Measurements from ENCODE around the gene CLASP1.

CLASP1 gene

DNA sequence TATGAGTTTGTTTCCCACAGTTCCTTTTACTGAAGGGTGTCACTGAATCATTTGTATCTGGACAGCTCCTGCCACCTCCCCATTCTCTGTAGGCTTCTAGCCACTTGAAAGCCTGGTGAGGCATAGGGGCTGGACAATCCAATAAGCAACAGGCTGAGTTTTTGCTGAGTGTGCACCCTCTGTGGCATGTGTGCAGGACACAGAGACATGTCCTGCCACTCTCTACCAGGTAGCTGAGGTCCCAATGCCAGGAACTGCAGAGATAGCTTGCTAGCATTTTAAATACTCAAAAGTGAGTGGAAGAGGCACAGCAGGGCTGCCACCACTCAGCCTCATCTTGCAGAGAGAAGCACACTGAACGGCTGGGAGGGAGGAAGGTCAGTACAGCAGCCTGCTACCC is 287.0 kb downstream of the CLASP1 start:
- DNase-seq (ENCODE audit: low read depth in 2 of 2) = no peak
- TF ChIP-seq, protein P1, sequence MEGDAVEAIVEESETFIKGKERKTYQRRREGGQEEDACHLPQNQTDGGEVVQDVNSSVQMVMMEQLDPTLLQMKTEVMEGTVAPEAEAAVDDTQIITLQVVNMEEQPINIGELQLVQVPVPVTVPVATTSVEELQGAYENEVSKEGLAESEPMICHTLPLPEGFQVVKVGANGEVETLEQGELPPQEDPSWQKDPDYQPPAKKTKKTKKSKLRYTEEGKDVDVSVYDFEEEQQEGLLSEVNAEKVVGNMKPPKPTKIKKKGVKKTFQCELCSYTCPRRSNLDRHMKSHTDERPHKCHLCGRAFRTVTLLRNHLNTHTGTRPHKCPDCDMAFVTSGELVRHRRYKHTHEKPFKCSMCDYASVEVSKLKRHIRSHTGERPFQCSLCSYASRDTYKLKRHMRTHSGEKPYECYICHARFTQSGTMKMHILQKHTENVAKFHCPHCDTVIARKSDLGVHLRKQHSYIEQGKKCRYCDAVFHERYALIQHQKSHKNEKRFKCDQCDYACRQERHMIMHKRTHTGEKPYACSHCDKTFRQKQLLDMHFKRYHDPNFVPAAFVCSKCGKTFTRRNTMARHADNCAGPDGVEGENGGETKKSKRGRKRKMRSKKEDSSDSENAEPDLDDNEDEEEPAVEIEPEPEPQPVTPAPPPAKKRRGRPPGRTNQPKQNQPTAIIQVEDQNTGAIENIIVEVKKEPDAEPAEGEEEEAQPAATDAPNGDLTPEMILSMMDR (IDR thresholded peaks at IDR 0.05; ENCODE audit: low read depth, low read length) = no peak

DNA sequence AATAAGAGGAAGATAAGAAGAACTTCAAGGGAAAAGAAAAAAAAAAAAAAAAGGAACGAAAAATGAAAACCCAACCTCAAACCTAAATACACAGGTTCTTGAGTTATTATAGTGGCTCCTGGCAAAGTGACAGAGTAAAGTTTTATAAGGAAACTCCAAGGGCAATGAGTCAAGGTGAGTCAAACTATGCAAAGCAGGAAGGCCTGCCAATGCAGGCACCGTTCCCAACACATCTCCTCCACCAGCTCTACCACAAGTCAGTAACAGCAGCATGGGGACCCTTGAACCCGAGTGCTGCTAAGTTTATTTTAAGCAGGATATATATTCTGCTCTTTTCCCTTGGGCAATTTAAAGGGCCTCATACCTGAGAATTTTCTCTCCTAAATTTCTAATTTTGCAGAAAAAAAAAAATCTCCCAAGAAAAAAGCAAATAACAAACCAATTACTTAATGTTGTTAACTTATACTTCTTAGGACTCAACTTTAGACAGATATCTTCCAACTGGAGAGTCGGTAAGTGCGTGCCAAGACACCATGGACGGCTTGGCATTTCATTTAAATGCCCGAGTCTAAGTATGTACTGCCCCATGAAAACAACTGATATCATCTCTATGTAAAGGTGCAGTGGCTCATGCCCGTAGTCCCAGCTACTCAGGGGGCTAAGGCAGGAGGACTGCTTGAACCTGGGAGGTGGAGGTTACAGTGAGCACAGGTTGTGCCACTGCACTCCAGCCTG is 288.5 kb downstream of the CLASP1 start:
- no peak overlapping the region for H3K4me3 ChIP-seq (replicated peaks in 1 of 2; ENCODE audit: low read depth in 2 of 2, low read length in 2 of 2)
- DNase-seq (ENCODE audit: low read depth in 2 of 2) = peak; percentile 51 to 93
- TF ChIP-seq, protein P1 (IDR thresholded peaks at IDR 0.05; ENCODE audit: low read depth, low read length) = no peak

More for the DNA sequence above, 287.0 kb downstream of the CLASP1 start:
- no peak overlapping the region for H3K4me3 ChIP-seq (replicated peaks in 1 of 2; ENCODE audit: low read depth in 2 of 2, low read length in 2 of 2)

DNA sequence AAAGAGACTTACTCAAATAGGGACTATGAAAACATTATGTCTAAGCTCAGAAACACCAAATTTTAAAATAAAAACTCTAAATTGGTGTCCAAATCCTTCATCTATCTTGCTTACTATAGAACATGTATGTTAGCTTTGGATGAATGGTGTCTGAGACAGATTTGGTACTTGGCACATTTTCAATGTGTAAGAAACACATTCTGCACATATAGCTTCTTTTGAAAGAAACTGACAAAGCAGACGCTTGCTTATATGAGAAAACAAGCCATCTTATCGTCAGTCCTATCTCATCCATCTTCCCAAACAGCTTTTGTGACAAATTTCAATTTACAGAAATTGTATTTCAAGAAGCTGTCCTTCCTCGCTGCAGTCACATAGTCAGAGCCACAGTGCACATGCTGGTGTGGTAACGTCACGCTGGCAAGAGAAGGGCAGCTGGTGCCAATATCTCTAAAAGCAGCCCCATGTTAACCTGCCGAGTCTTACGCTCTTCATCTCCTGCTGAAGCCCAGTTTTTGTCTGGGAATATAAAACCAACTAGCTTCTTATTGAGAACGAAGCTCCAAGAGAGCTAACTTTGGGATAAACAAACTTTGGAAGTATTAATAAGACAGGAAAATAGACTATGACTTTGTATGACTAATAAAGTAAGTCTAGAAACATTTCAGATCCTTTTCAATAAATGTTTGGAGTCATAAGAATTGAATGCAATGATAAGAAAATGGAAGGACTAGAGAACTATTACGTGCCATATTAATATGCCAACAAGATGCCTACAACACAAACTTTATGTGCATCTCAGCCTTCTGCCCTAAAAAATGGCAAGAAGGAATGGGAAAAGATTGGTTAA is 289.3 kb downstream of the CLASP1 start:
- TF ChIP-seq, protein P1 (IDR thresholded peaks at IDR 0.05; ENCODE audit: low read depth, low read length) = no peak
- no peak overlapping the region for H3K4me3 ChIP-seq (replicated peaks in 1 of 2; ENCODE audit: low read depth in 2 of 2, low read length in 2 of 2)
- DNase-seq (ENCODE audit: low read depth in 2 of 2) = peak in 1 of 2 donors; percentile 13

DNA sequence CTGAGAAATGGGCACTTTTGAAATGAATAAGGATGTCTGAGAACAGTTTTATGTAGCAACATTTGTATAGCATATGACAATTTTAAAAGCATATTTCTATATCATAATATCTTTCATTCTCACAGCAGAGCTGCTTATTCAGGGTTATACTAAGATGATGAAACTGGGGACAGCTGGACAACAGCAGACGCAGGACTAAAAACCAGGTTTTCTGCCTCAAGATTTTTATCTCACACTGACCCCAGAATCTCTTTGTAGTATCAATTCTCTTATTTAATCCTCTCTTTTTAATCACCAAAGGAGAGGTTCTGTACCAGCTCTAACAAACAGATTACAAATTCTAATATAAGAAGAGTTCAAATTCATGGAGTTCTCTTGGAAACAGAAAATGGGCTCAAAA is 290.1 kb downstream of the CLASP1 start:
- H3K4me3 ChIP-seq (replicated peaks in 1 of 2; ENCODE audit: low read depth in 2 of 2, low read length in 2 of 2) = no peak overlapping the region
- no peak for DNase-seq (ENCODE audit: low read depth in 2 of 2)
- TF ChIP-seq, protein P1 (IDR thresholded peaks at IDR 0.05; ENCODE audit: low read depth, low read length) = no peak

DNA sequence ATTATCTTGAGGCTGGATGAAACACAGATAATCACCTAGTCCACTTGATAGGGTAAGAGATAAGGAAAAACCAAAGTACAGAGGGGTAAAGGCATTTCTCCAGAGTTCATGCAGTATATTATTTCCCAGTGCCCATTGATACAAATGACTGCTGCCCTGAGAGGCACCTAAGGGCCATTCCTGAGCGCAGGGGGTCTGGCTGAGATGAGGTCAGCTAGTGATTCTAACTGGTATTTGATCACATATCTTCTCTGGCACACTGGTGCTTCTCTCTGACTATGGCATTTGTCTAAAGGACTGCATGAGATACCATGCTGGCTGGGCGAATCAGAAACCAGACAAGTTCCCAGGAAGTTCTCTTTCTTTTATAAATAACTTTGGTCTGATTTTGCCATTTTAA is 291.0 kb downstream of the CLASP1 start:
- TF ChIP-seq, protein P1 (IDR thresholded peaks at IDR 0.05; ENCODE audit: low read depth, low read length) = no peak
- no peak for DNase-seq (ENCODE audit: low read depth in 2 of 2)
- H3K4me3 ChIP-seq (replicated peaks in 1 of 2; ENCODE audit: low read depth in 2 of 2, low read length in 2 of 2) = no peak overlapping the region

DNA sequence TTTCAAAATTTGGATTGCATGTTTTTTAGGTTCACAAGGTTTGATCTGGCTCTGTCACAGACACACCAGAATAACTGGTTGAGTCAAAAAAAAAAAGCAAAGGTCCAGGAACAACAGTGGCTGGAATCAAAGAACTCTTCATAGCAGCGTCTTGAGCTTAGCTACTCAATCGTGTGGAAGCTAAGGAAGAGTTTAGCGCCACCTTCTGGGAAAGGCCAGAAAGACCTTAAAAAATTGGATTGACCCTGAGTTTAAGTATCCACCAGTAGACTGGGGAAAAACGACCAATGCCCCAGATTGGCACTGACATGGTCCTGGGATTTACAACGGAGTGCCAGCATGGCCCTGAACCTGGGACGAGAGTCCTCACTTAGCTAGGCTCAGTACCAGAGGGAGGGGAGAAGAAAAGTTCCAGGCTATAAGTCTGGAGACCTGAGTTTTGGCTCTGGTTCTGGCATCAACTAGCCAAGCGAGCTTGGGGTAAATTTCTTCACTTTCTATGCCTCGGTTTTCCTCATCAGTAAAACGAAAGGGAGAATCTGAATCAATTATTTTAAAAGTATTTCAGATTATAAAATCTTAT is 293.1 kb downstream of the CLASP1 start:
- TF ChIP-seq, protein P1 (IDR thresholded peaks at IDR 0.05; ENCODE audit: low read depth, low read length) = peak; percentile 85
- H3K4me3 ChIP-seq (replicated peaks in 1 of 2; ENCODE audit: low read depth in 2 of 2, low read length in 2 of 2) = no peak overlapping the region
- DNase-seq (ENCODE audit: low read depth in 2 of 2) = peak; percentile 83 to 84

All from cardiac fibroblast (primary cell).